Fibroblast of lung (primary cell): Measurements from ENCODE around the gene PLEKHA5.

ENCODE experiments used
- CTCF ChIP-seq, 2 donors: IDR thresholded peaks in 1 of 2; conservative IDR thresholded peaks in 1 of 2; 1 replicate in 1 of 2; 2 replicates in 1 of 2; pipeline ENCODE4 v1.5.1; 2011 to 2012; ENCODE audit warnings: low read length in 2 of 2, control low read depth in 1 of 2, inconsistent platforms in 1 of 2, low read depth in 1 of 2, mild to moderate bottlenecking in 1 of 2
- EZH2 ChIP-seq: IDR thresholded peaks from 2 replicates; pipeline ENCODE4 v1.5.1; 2012; ENCODE audit warnings: low read length, control low read depth, mild to moderate bottlenecking; ENCODE audit errors: missing control alignments

GRCh38 chr12:19326102-19326501 is 196.6 kb downstream of the PLEKHA5 start:
- TF ChIP-seq CTCF (conservative IDR thresholded peaks at IDR 0.05 in 1 of 2, IDR thresholded peaks at IDR 0.05 in 1 of 2; ENCODE audit: low read depth in 1 of 2, low read length in 2 of 2), result no peak
- no peak for TF ChIP-seq EZH2
